HCT116 (cell line): ENCODE data around the gene MIF4GD. TPM values are rescaled to one million over a fixed set of nuclear protein-coding genes. Genes with fewer than 3 reads are reported as not detected.

Source experiments
- ATAC-seq: fragments of 200-7000 bp; cut with Tn5 transposase; 2 replicates; pipeline ENCODE4 v1.9.1; 2020; ENCODE audit warnings: mild to moderate bottlenecking, moderate library complexity
- BruUV-seq: library from RNA; stranded (reverse); fragments of 400-500 nt; replicated peaks from 2 replicates; lab custom pipeline; 2021; lab: Mats Ljungman, UMichigan
- CTCF ChIA-PET: fragments of 300-600 bp; sonication (Branson Sonifier 250); formaldehyde crosslinking; loops from one replicate; lab custom pipeline; 2021; ENCODE audit warnings: antibody characterized with exemption; lab: Charles Lee
- POLR2A ChIA-PET: fragments of 300-600, 350-600 bp; sonication (Branson Sonifier 250); formaldehyde crosslinking; loops from one replicate; lab custom pipeline; 2021; ENCODE audit warnings: antibody characterized with exemption; lab: Charles Lee
- RAD21 ChIA-PET, 2 experiments: fragments of 300-600 bp; sonication (Branson Sonifier 250); formaldehyde crosslinking; loops; one replicate each; lab custom pipeline; 2023; ENCODE audit warnings: low total read pairs in 2 of 2; ENCODE audit not compliant: uncharacterized antibody in 2 of 2, unreplicated experiment in 2 of 2, low non-redundant PET in 1 of 2; lab: Charles Lee
- DNase-seq: peaks from one replicate; pipeline ENCODE4 v3.0.0-alpha.2; 2010; ENCODE audit warnings: low read depth, low spot score
- H2AFZ ChIP-seq: fragments of 200-600 bp; shearing (Covaris generic), sonication (generic); 2 replicates; pipeline ENCODE4 v1.6.1; 2017; ENCODE audit warnings: low read depth, mixed run types, mixed read lengths, antibody characterized with exemption, low read length; ENCODE audit not compliant: poor library complexity, severe bottlenecking
- H3K27ac ChIP-seq: 2 replicates; pipeline ENCODE4 v1.5.1; 2012; ENCODE audit warnings: low read depth, low read length
- H3K27me3 ChIP-seq: fragments of 200-600 bp; sonication (generic); 2 replicates; pipeline ENCODE4 v1.6.1; 2016; ENCODE audit warnings: mixed run types, low read length, mixed read lengths; ENCODE audit not compliant: insufficient read depth
- H3K36me3 ChIP-seq, 2 experiments: fragments of 200-500 bp in 1 of 2; fragments of 200-600 bp in 1 of 2; sonication (Bioruptor generic) in 1 of 2; sonication (generic) in 1 of 2; 2 replicates each; pipeline versions ENCODE4 v1.5.1 to v1.6.1; 2014 to 2016; ENCODE audit warnings: low read length in 2 of 2, inconsistent platforms in 1 of 2, mixed read lengths in 1 of 2, mixed run types in 1 of 2; ENCODE audit not compliant: insufficient read depth in 2 of 2, control insufficient read depth in 1 of 2
- H3K4me1 ChIP-seq, 2 experiments: fragments of 200-600 bp in 1 of 2; sonication (generic) in 1 of 2; 2 replicates each; pipeline versions ENCODE4 v1.5.1 to v1.6.1; 2012 to 2017; ENCODE audit warnings: low read length in 2 of 2, inconsistent platforms in 1 of 2, mild to moderate bottlenecking in 1 of 2, mixed read lengths in 1 of 2, mixed run types in 1 of 2, moderate library complexity in 1 of 2; ENCODE audit not compliant: insufficient read depth in 2 of 2, control insufficient read depth in 1 of 2
- H3K4me2 ChIP-seq: fragments of 200-600 bp; sonication (generic); 2 replicates; pipeline ENCODE4 v1.6.1; 2017; ENCODE audit warnings: mixed run types, low read length, mixed read lengths
- H3K4me3 ChIP-seq, 2 experiments: fragments of 200-600 bp in 1 of 2; sonication (generic) in 1 of 2; replicated peaks in 1 of 2; 2 replicates each; pipeline ENCODE4 v1.5.1; 2011 to 2016; ENCODE audit warnings: low read length in 2 of 2, control low read depth in 1 of 2, low read depth in 1 of 2, mild to moderate bottlenecking in 1 of 2, mixed read lengths in 1 of 2, mixed run types in 1 of 2
- H3K79me2 ChIP-seq: fragments of 200-600 bp; sonication (generic); 2 replicates; pipeline ENCODE4 v1.6.1; 2017; ENCODE audit warnings: mild to moderate bottlenecking, mixed run types, low read length, moderate library complexity, mixed read lengths; ENCODE audit not compliant: insufficient read depth
- H3K9ac ChIP-seq: fragments of 200-600 bp; sonication (generic); 2 replicates; pipeline ENCODE4 v1.6.1; 2016; ENCODE audit warnings: low read length, mixed read lengths
- H3K9me2 ChIP-seq: fragments of 200-600 bp; sonication (generic), shearing (Covaris generic); 2 replicates; pipeline ENCODE4 v1.6.1; 2017; ENCODE audit warnings: mixed run types, mild to moderate bottlenecking, moderate library complexity; ENCODE audit not compliant: insufficient read depth
- H3K9me3 ChIP-seq, 2 experiments: fragments of 200-500 bp in 1 of 2; fragments of 200-600 bp in 1 of 2; sonication (Bioruptor generic) in 1 of 2; sonication (generic) in 1 of 2; 2 replicates each; pipeline ENCODE4 v1.6.1; 2014 to 2017; ENCODE audit warnings: low read length in 2 of 2, mixed read lengths in 2 of 2, inconsistent platforms in 1 of 2, low read depth in 1 of 2, mild to moderate bottlenecking in 1 of 2, mixed run types in 1 of 2, moderate library complexity in 1 of 2; ENCODE audit not compliant: control insufficient read depth in 1 of 2, insufficient read depth in 1 of 2
- H4K20me1 ChIP-seq: fragments of 200-600 bp; sonication (generic), shearing (Covaris generic); 2 replicates; pipeline ENCODE4 v1.6.1; 2017; ENCODE audit warnings: mixed run types, mild to moderate bottlenecking, moderate library complexity; ENCODE audit not compliant: insufficient read depth
- ATF3 ChIP-seq: IDR thresholded peaks from 2 replicates; pipeline ENCODE4 v1.6.1; 2012
- CEBPB ChIP-seq: IDR thresholded peaks from 2 replicates; pipeline ENCODE4 v1.6.1; 2012; ENCODE audit warnings: low read depth
- CTCF ChIP-seq, 3 experiments: fragments of 200-600 bp in 1 of 3; sonication (generic) in 1 of 3; IDR thresholded peaks in 2 of 3; conservative IDR thresholded peaks in 1 of 3; 2 replicates each; pipeline ENCODE4 v1.5.1; 2012 to 2017; ENCODE audit warnings: low read depth in 2 of 3, low read length in 2 of 3, antibody characterized with exemption in 1 of 3, borderline replicate concordance in 1 of 3, control low read depth in 1 of 3, mild to moderate bottlenecking in 1 of 3, mixed read lengths in 1 of 3, mixed run types in 1 of 3, moderate library complexity in 1 of 3; ENCODE audit not compliant: insufficient read depth in 1 of 3
- ELF1 ChIP-seq: IDR thresholded peaks from 2 replicates; pipeline ENCODE4 v1.6.1; 2012; ENCODE audit warnings: low read depth, borderline replicate concordance
- EZH2 ChIP-seq: fragments of 200-600 bp; sonication (generic); IDR thresholded peaks from 2 replicates; pipeline ENCODE4 v1.6.1; 2017; ENCODE audit warnings: antibody characterized with exemption, mixed run types
- EZH2phosphoT487 ChIP-seq: fragments of 200-600 bp; IDR thresholded peaks from 2 replicates; pipeline ENCODE4 v1.6.1; 2018; ENCODE audit warnings: antibody characterized with exemption, borderline replicate concordance
- JUND ChIP-seq: IDR thresholded peaks from 2 replicates; pipeline ENCODE4 v1.6.1; 2012
- MAX ChIP-seq: IDR thresholded peaks from 2 replicates; pipeline ENCODE4 v1.6.1; 2012
- POLR2A ChIP-seq: IDR thresholded peaks from 2 replicates; pipeline ENCODE4 v1.7.0; 2011; ENCODE audit warnings: borderline replicate concordance; ENCODE audit not compliant: insufficient read depth, insufficient read length; ENCODE audit errors: extremely low read depth
- POLR2AphosphoS5 ChIP-seq: IDR thresholded peaks from 2 replicates; pipeline ENCODE4 v1.6.1; 2011; ENCODE audit warnings: mild to moderate bottlenecking, low read depth, low read length, moderate library complexity
- RAD21 ChIP-seq: IDR thresholded peaks from 2 replicates; pipeline ENCODE4 v1.6.1; 2012; ENCODE audit warnings: low read depth, mild to moderate bottlenecking
- REST ChIP-seq: IDR thresholded peaks from 2 replicates; pipeline ENCODE4 v1.6.1; 2012; ENCODE audit warnings: low read depth
- SIN3A ChIP-seq: IDR thresholded peaks from 2 replicates; pipeline ENCODE4 v1.6.1; 2012; ENCODE audit warnings: low read depth
- SP1 ChIP-seq: IDR thresholded peaks from 2 replicates; pipeline ENCODE4 v1.6.1; 2012; ENCODE audit warnings: low read depth
- SRF ChIP-seq: IDR thresholded peaks from 2 replicates; pipeline ENCODE4 v1.6.1; 2012; ENCODE audit warnings: low read depth
- TCF7L2 ChIP-seq: IDR thresholded peaks from 2 replicates; pipeline ENCODE4 v1.7.0; 2011; ENCODE audit warnings: borderline replicate concordance, inconsistent platforms; ENCODE audit not compliant: insufficient read depth, insufficient read length; ENCODE audit errors: extremely low read depth
- ZFX ChIP-seq: fragments of 450-650 bp; IDR thresholded peaks from 2 replicates; pipeline ENCODE4 v1.6.1; 2017
- ZNF274 ChIP-seq: fragments of 200-500 bp; sonication (Bioruptor generic); IDR thresholded peaks from 2 replicates; pipeline ENCODE4 v1.6.1; 2014; ENCODE audit warnings: mild to moderate bottlenecking, low read depth, low read length, inconsistent platforms
- intact Hi-C: fragments of 100-400 bp; cut with micrococcal nuclease; formaldehyde crosslinking; loops from 2 replicates; pipeline ENCODE4 v1.10.0; 2022
- total RNA-seq: library from RNA; stranded (reverse); gene quantifications from one replicate; pipeline ENCODE4 v1.2.1, GENCODE V29; 2021; ENCODE audit not compliant: unreplicated experiment
- TF ChIP-seq, protein P1 (sequence below): IDR thresholded peaks from 2 replicates; pipeline ENCODE4 v1.6.1; 2011; ENCODE audit warnings: mild to moderate bottlenecking, low read length, moderate library complexity; ENCODE audit not compliant: insufficient replicate concordance; ENCODE audit errors: extremely low read depth

Gene MIF4GD
- total RNA-seq, 1 experiment from 2014 or later: 35.2 TPM

- no peak overlapping the region for H3K4me3 ChIP-seq
- POLR2A ChIA-PET: no interaction called here
- DNase-seq (no peak), ATAC-seq (no peak)
- no peak overlapping the region for H2AFZ ChIP-seq
- no peaks in the 10 kb centered on the region for H3K4me1 ChIP-seq
- no peaks in the 10 kb centered on the region for H3K27me3 ChIP-seq
- no peak overlapping the region for H3K4me2 ChIP-seq
- no peaks in the 10 kb centered on the region for H3K9me2 ChIP-seq
- H4K20me1 ChIP-seq: no peaks in the 10 kb centered on the region
- no peak for TF ChIP-seq ELF1
- no peak for TF ChIP-seq EZH2
- no peak for TF ChIP-seq EZH2phosphoT487
- no peak for TF ChIP-seq ZFX
- TF ChIP-seq ZNF274: no peak
- no peak for TF ChIP-seq TCF7L2
- no peak for TF ChIP-seq POLR2A
- no peak for TF ChIP-seq RAD21
- no peak for TF ChIP-seq JUND
- no peak for TF ChIP-seq CTCF (IDR thresholded peaks at IDR 0.05 in 2 of 3, conservative IDR thresholded peaks at IDR 0.05 in 1 of 3; ENCODE audit: borderline replicate concordance in 1 of 3, insufficient read depth in 1 of 3, low read depth in 2 of 3, low read length in 2 of 3)
- TF ChIP-seq CEBPB: no peak
- no peak for TF ChIP-seq REST
- no peak for TF ChIP-seq MAX
- no peak for TF ChIP-seq SP1
- TF ChIP-seq, protein P1, sequence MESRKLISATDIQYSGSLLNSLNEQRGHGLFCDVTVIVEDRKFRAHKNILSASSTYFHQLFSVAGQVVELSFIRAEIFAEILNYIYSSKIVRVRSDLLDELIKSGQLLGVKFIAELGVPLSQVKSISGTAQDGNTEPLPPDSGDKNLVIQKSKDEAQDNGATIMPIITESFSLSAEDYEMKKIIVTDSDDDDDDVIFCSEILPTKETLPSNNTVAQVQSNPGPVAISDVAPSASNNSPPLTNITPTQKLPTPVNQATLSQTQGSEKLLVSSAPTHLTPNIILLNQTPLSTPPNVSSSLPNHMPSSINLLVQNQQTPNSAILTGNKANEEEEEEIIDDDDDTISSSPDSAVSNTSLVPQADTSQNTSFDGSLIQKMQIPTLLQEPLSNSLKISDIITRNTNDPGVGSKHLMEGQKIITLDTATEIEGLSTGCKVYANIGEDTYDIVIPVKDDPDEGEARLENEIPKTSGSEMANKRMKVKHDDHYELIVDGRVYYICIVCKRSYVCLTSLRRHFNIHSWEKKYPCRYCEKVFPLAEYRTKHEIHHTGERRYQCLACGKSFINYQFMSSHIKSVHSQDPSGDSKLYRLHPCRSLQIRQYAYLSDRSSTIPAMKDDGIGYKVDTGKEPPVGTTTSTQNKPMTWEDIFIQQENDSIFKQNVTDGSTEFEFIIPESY: no peak
- no peak for TF ChIP-seq SRF
- no peak for TF ChIP-seq POLR2AphosphoS5
- TF ChIP-seq ATF3: no peak
- no peak for TF ChIP-seq SIN3A
- CTCF ChIA-PET: interaction anchor here (0.9 to 1.3 kb wide), 2 partner anchors 9 to 39 kb away, joined by 4 read pairs; partner anchors contain the start of gene MIF4GD
- RAD21 ChIA-PET: no interaction called here
- intact Hi-C loops: no loop called here
- H3K27ac ChIP-seq: no peak overlapping the region; the same call in 1 of the 2 replicates
- peaks cover 59 to 92% of the 10 kb centered on the region in 2 experiments for H3K36me3 ChIP-seq
- no peaks in the 10 kb centered on the region for H3K9me3 ChIP-seq
- no TSS peak for BruUV-seq
- H3K9ac ChIP-seq: no peak overlapping the region
- no peaks in the 10 kb centered on the region; the same call in 1 of the 2 replicates for H3K79me2 ChIP-seq
Observed at GRCh38 chr17:75231741-75232464, 39.1 kb downstream of the MIF4GD start.
